ENCODE measurements around the gene PSME3.

The PSME3 gene

DNA sequence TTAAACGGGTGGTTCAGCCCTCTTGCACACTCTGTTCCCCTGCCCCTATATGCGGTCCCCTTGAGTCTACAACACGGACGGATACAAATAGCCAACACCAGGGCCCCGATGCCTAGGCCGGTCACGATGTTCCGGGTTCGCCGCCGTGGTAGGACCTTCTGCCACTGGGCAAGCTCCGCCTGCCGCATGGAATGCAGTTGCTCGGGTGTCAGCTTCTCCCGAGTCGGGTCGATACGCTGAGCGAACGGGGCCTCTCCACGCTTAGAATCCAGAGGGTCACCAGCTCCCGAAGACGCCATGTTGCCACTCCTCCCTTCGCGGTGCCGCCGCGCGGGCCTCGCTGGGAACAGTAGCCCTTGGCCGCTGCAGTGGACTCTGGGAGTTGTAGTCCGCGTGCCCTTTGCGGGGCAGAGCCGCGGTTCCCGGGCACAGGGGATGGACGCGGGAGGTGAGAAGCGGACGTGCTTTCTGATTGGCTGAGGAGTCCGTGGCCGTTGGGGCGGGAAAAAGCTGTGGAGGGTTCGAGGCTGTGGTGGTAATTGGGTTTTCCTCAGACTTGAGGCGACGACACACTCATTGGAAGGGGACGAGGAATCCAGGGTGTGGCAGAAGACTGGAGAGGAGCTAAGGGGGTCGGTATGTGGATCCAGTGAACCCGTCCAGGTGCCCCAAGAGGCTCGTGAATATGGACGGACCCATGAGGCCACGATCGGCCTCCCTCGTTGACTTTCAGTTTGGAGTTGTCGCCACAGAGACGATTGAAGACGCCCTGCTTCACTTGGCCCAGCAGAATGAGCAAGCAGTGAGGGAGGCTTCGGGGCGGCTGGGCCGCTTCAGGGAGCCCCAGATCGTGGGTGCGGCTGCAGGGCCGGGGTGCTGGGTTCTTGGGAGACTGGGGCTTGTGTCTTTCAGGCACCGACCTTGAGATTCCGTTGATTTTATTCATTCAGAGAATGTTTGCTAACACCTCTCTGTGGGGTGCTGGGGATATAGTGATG is 34.5 kb upstream of the PSME3 start, which contains the start of the genes CNTD1 and COA3 (continued):
- TF ChIP-seq, protein P1, sequence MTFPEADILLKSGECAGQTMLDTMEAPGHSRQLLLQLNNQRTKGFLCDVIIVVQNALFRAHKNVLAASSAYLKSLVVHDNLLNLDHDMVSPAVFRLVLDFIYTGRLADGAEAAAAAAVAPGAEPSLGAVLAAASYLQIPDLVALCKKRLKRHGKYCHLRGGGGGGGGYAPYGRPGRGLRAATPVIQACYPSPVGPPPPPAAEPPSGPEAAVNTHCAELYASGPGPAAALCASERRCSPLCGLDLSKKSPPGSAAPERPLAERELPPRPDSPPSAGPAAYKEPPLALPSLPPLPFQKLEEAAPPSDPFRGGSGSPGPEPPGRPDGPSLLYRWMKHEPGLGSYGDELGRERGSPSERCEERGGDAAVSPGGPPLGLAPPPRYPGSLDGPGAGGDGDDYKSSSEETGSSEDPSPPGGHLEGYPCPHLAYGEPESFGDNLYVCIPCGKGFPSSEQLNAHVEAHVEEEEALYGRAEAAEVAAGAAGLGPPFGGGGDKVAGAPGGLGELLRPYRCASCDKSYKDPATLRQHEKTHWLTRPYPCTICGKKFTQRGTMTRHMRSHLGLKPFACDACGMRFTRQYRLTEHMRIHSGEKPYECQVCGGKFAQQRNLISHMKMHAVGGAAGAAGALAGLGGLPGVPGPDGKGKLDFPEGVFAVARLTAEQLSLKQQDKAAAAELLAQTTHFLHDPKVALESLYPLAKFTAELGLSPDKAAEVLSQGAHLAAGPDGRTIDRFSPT (tag by site-specific recombination; IDR thresholded peaks at IDR 0.05), result peak; percentile 93
- TF ChIP-seq KLF17 (tag by site-specific recombination; IDR thresholded peaks at IDR 0.05) (no peak), ZNF2 (tag by site-specific recombination; IDR thresholded peaks at IDR 0.05) (peak; percentile 85), YY2 (tag by site-specific recombination; IDR thresholded peaks at IDR 0.05) (peak; percentile 85; the same call in 1 of the 2 replicates), PBX3 (CRISPR knock-in tag; IDR thresholded peaks at IDR 0.05) (peak; percentile 88), ZNF707 (tag by site-specific recombination; IDR thresholded peaks at IDR 0.05) (no peak; the same call in 1 of the 2 replicates), ZNF692 (tag by site-specific recombination; IDR thresholded peaks at IDR 0.05) (peak; percentile 60; the same call in 1 of the 2 replicates), ZNF544 (tag by site-specific recombination; IDR thresholded peaks at IDR 0.05) (no peak), ZNF768 (tag by site-specific recombination; IDR thresholded peaks at IDR 0.05) (peak; percentile 25; the same call in 1 of the 2 replicates), KLF10 (tag by site-specific recombination; IDR thresholded peaks at IDR 0.05) (peak; percentile 60; the same call in 1 of the 2 replicates), ZNF354C (tag by site-specific recombination; IDR thresholded peaks at IDR 0.05; ENCODE audit: borderline replicate concordance, low read depth) (no peak), ZNF114 (tag by site-specific recombination; IDR thresholded peaks at IDR 0.05) (no peak), ZNF394 (tag by site-specific recombination; IDR thresholded peaks at IDR 0.05; ENCODE audit: borderline replicate concordance) (peak; percentile 76), ZNF37A (tag by site-specific recombination; IDR thresholded peaks at IDR 0.05) (no peak), SP2 (tag by site-specific recombination; IDR thresholded peaks at IDR 0.05) (peak; percentile 77), TRIM28 (IDR thresholded peaks at IDR 0.05; ENCODE audit: borderline replicate concordance, low read length) (peak; percentile 85; the same call in 1 of the 2 replicates), ZNF843 (tag by site-specific recombination; IDR thresholded peaks at IDR 0.05) (peak; percentile 55), ZNF621 (tag by site-specific recombination; IDR thresholded peaks at IDR 0.05) (no peak), ZNF146 (tag by site-specific recombination; IDR thresholded peaks at IDR 0.05) (no peak), ZNF112 (tag by site-specific recombination; IDR thresholded peaks at IDR 0.05) (no peak), ZNF785 (tag by site-specific recombination; IDR thresholded peaks at IDR 0.05) (no peak; the same call in 1 of the 2 replicates)
- TF ChIP-seq, protein P2, sequence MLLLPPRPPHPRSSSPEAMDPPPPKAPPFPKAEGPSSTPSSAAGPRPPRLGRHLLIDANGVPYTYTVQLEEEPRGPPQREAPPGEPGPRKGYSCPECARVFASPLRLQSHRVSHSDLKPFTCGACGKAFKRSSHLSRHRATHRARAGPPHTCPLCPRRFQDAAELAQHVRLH (tag by site-specific recombination; IDR thresholded peaks at IDR 0.05), result peak; percentile 76
- TF ChIP-seq, protein P3, sequence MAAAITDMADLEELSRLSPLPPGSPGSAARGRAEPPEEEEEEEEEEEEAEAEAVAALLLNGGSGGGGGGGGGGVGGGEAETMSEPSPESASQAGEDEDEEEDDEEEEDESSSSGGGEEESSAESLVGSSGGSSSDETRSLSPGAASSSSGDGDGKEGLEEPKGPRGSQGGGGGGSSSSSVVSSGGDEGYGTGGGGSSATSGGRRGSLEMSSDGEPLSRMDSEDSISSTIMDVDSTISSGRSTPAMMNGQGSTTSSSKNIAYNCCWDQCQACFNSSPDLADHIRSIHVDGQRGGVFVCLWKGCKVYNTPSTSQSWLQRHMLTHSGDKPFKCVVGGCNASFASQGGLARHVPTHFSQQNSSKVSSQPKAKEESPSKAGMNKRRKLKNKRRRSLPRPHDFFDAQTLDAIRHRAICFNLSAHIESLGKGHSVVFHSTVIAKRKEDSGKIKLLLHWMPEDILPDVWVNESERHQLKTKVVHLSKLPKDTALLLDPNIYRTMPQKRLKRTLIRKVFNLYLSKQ (tag by site-specific recombination; IDR thresholded peaks at IDR 0.05; ENCODE audit: borderline replicate concordance), result no peak
- TF ChIP-seq, protein P4, sequence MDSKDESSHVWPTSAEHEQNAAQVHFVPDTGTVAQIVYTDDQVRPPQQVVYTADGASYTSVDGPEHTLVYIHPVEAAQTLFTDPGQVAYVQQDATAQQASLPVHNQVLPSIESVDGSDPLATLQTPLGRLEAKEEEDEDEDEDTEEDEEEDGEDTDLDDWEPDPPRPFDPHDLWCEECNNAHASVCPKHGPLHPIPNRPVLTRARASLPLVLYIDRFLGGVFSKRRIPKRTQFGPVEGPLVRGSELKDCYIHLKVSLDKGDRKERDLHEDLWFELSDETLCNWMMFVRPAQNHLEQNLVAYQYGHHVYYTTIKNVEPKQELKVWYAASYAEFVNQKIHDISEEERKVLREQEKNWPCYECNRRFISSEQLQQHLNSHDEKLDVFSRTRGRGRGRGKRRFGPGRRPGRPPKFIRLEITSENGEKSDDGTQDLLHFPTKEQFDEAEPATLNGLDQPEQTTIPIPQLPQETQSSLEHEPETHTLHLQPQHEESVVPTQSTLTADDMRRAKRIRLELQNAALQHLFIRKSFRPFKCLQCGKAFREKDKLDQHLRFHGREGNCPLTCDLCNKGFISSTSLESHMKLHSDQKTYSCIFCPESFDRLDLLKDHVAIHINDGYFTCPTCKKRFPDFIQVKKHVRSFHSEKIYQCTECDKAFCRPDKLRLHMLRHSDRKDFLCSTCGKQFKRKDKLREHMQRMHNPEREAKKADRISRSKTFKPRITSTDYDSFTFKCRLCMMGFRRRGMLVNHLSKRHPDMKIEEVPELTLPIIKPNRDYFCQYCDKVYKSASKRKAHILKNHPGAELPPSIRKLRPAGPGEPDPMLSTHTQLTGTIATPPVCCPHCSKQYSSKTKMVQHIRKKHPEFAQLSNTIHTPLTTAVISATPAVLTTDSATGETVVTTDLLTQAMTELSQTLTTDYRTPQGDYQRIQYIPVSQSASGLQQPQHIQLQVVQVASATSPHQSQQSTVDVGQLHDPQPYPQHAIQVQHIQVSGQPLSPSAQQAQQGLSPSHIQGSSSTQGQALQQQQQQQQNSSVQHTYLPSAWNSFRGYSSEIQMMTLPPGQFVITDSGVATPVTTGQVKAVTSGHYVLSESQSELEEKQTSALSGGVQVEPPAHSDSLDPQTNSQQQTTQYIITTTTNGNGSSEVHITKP (tag by site-specific recombination; IDR thresholded peaks at IDR 0.05), result peak; percentile 69; the same call in 1 of the 2 replicates
- TF ChIP-seq, protein P5, sequence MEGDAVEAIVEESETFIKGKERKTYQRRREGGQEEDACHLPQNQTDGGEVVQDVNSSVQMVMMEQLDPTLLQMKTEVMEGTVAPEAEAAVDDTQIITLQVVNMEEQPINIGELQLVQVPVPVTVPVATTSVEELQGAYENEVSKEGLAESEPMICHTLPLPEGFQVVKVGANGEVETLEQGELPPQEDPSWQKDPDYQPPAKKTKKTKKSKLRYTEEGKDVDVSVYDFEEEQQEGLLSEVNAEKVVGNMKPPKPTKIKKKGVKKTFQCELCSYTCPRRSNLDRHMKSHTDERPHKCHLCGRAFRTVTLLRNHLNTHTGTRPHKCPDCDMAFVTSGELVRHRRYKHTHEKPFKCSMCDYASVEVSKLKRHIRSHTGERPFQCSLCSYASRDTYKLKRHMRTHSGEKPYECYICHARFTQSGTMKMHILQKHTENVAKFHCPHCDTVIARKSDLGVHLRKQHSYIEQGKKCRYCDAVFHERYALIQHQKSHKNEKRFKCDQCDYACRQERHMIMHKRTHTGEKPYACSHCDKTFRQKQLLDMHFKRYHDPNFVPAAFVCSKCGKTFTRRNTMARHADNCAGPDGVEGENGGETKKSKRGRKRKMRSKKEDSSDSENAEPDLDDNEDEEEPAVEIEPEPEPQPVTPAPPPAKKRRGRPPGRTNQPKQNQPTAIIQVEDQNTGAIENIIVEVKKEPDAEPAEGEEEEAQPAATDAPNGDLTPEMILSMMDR (tag by site-specific recombination; IDR thresholded peaks at IDR 0.05), result peak; percentile 42; the same call in 1 of the 2 replicates
